Activated CD4-positive, alpha-beta T cell treated with anti-CD3 and anti-CD28 coated beads for 36 hours (primary cell): ENCODE measurements around the gene SPEG. TPM values are rescaled to one million over a fixed set of nuclear protein-coding genes. Genes with fewer than 3 reads are reported as not detected.

Source experiments
- ATAC-seq: fragments of 200-7000 bp; cut with Tn5 transposase; one replicate; pipeline ENCODE4 v1.10.0; 2021; ENCODE audit warnings: mild to moderate bottlenecking, moderate library complexity
- CTCF ChIA-PET: fragments of 350-600 bp; sonication (Branson Sonifier 250); formaldehyde crosslinking; loops from one replicate; lab custom pipeline; 2021; ENCODE audit warnings: antibody characterized with exemption; lab: Charles Lee
- POLR2A ChIA-PET: fragments of 350-600 bp; sonication (Branson Sonifier 250); formaldehyde crosslinking; loops from one replicate; lab custom pipeline; 2021; ENCODE audit warnings: antibody characterized with exemption, inconsistent platforms; lab: Charles Lee
- DNase-seq: peaks from one replicate; pipeline ENCODE4 v3.0.0-alpha.2; 2020
- H3K27ac Mint-ChIP-seq: one replicate; pipeline ENCODE4 v1.8.0; 2021; ENCODE audit warnings: mixed read lengths
- H3K27me3 Mint-ChIP-seq: one replicate; pipeline ENCODE4 v1.8.0; 2021; ENCODE audit warnings: mixed read lengths
- H3K36me3 Mint-ChIP-seq: one replicate; pipeline ENCODE4 v1.8.0; 2021; ENCODE audit warnings: low read depth, mixed read lengths
- H3K4me1 Mint-ChIP-seq: one replicate; pipeline ENCODE4 v1.8.0; 2021; ENCODE audit warnings: mixed read lengths
- H3K4me3 Mint-ChIP-seq: one replicate; pipeline ENCODE4 v1.8.0; 2021; ENCODE audit warnings: mild to moderate bottlenecking, moderate library complexity, mixed read lengths
- H3K9me3 Mint-ChIP-seq: one replicate; pipeline ENCODE4 v1.8.0; 2021; ENCODE audit warnings: low read depth, mixed read lengths
- intact Hi-C, 2 experiments: fragments of 100-400 bp; cut with DNase I in 1 of 2; cut with micrococcal nuclease in 1 of 2; formaldehyde crosslinking; loops; one replicate each; pipeline versions ENCODE4 v1.14.2 to v1.15.1; 2022 to 2024; cut with DNase I, micrococcal nuclease
- total RNA-seq, 2 experiments: library from RNA; stranded (reverse); gene quantifications; one replicate each; pipeline ENCODE4 v1.2.3, GENCODE V29; 2021

The SPEG gene
- total RNA-seq, 2 experiments from 2014 or later: 0.89 to 1.4 TPM

DNA sequence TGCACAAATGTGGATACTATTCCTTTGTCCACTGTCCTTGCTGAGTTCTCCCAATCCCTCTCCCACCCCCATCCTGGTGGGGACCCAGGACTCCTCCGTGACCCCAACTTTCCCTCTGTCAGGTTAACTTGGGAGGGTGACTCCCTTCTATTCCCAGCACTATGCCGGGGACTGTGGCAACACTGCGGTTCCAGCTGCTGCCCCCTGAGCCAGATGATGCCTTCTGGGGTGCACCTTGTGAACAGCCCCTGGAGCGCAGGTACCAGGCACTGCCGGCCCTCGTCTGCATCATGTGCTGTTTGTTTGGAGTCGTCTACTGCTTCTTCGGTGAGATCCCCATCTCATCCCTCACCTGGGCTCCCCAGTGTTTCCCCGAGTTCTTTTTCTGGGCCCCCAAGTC is 109.9 kb downstream of the SPEG start:
- Mint-ChIP-seq H3K27ac (no peak overlapping the region), H3K9me3 (no peaks in the 10 kb centered on the region), H3K36me3 (peaks cover 6% of the 10 kb centered on the region), H3K4me1 (peaks cover 22% of the 10 kb centered on the region), H3K4me3 (peak overlapping the region; percentile 87), H3K27me3 (no peaks in the 10 kb centered on the region)
- intact Hi-C loops: loop anchor here in 1 of 2 experiments (5.0 to 10.0 kb wide), 7 partner anchors 247 to 1140 kb away; partner anchors contain the start of genes CNOT9, NHEJ1, TUBA4A and TUBA4B
- DNase-seq (no peak), ATAC-seq (no peak)
- ChIA-PET POLR2A (no interaction called here), CTCF (interaction anchor here (0.6 to 6.9 kb wide), 9 partner anchors 15 to 144 kb away, joined by 3 to 55 read pairs (median 4); partner anchors contain the start of genes GMPPA and STK11IP)

DNA sequence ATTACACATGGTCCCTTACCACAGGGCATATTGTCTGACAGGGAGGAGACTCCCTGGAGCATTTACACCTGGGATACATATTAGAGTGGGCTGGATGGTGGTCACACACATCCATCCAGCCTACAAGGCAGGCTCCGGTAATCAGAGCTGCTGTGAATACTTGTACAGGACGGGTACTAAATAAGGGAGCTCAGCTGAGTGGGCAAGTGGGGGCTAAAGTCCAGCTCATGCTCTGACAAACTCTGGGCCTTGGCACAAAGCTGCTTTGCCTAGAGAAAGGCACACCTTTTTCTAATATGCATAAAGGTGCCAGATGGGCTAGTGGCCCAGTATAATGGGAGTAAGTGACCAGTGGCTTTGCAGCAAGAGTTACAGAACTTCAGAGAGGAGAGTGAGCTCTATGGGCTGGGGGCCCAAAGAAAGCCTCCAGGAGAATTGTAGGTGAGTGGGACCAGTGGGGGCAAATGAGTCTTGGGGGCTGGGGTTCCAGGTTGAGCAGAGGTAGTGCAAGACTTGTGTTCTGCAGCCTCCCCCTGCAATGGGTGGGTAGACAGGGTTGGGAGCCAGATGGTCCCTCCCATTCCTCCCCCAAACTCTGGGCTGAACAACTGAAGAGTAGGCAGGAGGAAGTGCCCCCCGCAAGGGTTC is 110.8 kb downstream of the SPEG start:
- CTCF ChIA-PET: interaction anchor here (0.8 to 6.9 kb wide), 5 partner anchors 16 to 101 kb away, joined by 3 to 55 read pairs (median 4); partner anchors contain the start of gene GMPPA
- H3K27ac Mint-ChIP-seq: no peak overlapping the region

DNA sequence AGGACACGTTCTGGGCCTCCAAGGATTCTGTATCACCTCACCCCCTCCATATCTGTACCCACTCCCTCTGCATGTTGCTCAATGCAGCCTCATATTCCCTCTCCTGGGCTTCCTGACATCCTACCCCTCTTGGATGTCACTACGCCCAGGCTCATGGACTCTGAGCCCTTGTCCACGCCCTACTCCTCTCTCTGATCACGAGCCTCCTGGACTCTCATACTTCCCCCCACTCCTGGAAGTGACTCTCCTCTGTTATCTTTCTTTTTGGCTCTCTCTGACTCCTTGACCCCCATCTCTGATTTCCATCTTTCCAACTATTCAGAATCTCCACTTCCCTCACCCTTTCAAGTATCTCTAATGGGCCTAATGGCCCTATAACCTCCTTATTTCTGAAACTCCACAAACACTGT is 111.3 kb downstream of the SPEG start:
- CTCF ChIA-PET: interaction anchor here (1.5 to 6.9 kb wide), 3 partner anchors 16 to 97 kb away, joined by 4 to 55 read pairs (median 15); partner anchors contain the start of gene GMPPA
- POLR2A ChIA-PET: no interaction called here
- Mint-ChIP-seq H3K36me3 (peaks cover 6% of the 10 kb centered on the region), H3K9me3 (no peaks in the 10 kb centered on the region), H3K27me3 (peaks cover 3% of the 10 kb centered on the region), H3K4me1 (peaks cover 22% of the 10 kb centered on the region), H3K27ac (no peak overlapping the region), H3K4me3 (no peak overlapping the region)
- ATAC-seq: no peak
- intact Hi-C loops: loop anchor here in 1 of 2 experiments (10.0 kb wide), 2 partner anchors 291 to 1141 kb away; partner anchors contain the start of genes TUBA4A and TUBA4B
- DNase-seq: no peak

More for the DNA sequence above, 110.8 kb downstream of the SPEG start:
- peaks cover 22% of the 10 kb centered on the region for H3K4me1 Mint-ChIP-seq
- H3K27me3 Mint-ChIP-seq: no peaks in the 10 kb centered on the region
- no peak for ATAC-seq
- no peaks in the 10 kb centered on the region for H3K9me3 Mint-ChIP-seq
- DNase-seq: no peak
- intact Hi-C loops: loop anchor here in 1 of 2 experiments (10.0 kb wide), 2 partner anchors 291 to 1141 kb away; partner anchors contain the start of genes TUBA4A and TUBA4B
- peaks cover 6% of the 10 kb centered on the region for H3K36me3 Mint-ChIP-seq
- POLR2A ChIA-PET: no interaction called here
- peak overlapping the region; percentile 87 for H3K4me3 Mint-ChIP-seq

DNA sequence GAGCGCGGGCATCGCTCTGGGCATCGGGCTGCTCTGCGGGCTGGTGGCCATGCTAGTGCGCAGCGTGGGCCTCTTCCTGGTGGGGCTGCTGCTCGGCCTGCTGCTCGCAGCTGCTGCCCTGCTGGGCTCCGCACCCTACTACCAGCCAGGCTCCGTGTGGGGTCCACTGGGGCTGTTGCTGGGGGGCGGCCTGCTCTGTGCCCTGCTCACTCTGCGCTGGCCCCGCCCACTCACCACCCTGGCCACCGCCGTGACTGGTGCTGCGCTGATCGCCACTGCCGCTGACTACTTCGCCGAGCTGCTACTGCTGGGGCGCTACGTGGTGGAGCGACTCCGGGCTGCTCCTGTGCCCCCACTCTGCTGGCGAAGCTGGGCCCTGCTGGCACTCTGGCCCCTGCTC is 113.0 kb downstream of the SPEG start:
- Mint-ChIP-seq H3K4me3 (no peak overlapping the region), H3K36me3 (no peaks in the 10 kb centered on the region), H3K4me1 (peaks cover 13% of the 10 kb centered on the region), H3K27ac (no peak overlapping the region), H3K27me3 (peaks cover 7% of the 10 kb centered on the region), H3K9me3 (no peaks in the 10 kb centered on the region)
- intact Hi-C loops: loop anchor here in 1 of 2 experiments (10.0 kb wide), 2 partner anchors 293 to 1143 kb away; partner anchors contain the start of genes TUBA4A and TUBA4B
- ATAC-seq (no peak), DNase-seq (no peak)
- POLR2A ChIA-PET: no interaction called here
- CTCF ChIA-PET: interaction anchor here (0.7 kb wide), 1 partner anchor 238 kb away, joined by 3 read pairs; no protein-coding TSS in a partner anchor

Other genes with a start within 250 kb of the SPEG start
- 10 to 100 TPM; 21.5 to 27.6 TPM for gene ZFAND2B, start 228.1 kb upstream of the SPEG start, total RNA-seq
- 10 to 100 TPM; 18.2 to 21.9 TPM for gene ABCB6, start 215.9 kb upstream of the SPEG start, total RNA-seq
- gene ATG9A, start 205.2 kb upstream of the SPEG start, total RNA-seq: 10 to 100 TPM; 43.5 to 45.6 TPM
- gene ANKZF1, start 205.0 kb upstream of the SPEG start, total RNA-seq: 100 to 1,000 TPM; 140 to 166 TPM
- 1 to 10 TPM; 2.7 to 4.2 TPM for gene GLB1L, start 189.4 kb upstream of the SPEG start, total RNA-seq
- 10 to 100 TPM; 34.3 to 35.4 TPM for gene STK16, start 189.4 kb upstream of the SPEG start, total RNA-seq
- not detected for gene TUBA4B, start 181.6 kb upstream of the SPEG start, total RNA-seq
- gene TUBA4A, start 180.9 kb upstream of the SPEG start, total RNA-seq: 100 to 1,000 TPM; 210 to 369 TPM
- gene DNAJB2, start 155.5 kb upstream of the SPEG start, total RNA-seq: 10 to 100 TPM; 51.8 to 62.8 TPM
- under 1 TPM; 0.30 to 0.43 TPM for gene PTPRN, start 125.4 kb upstream of the SPEG start, total RNA-seq
- gene RESP18, start 102.1 kb upstream of the SPEG start, total RNA-seq: not detected
- 10 to 100 TPM; 81.0 to 93.1 TPM for gene DNPEP, start 46.9 kb upstream of the SPEG start, total RNA-seq
- not detected for gene DES, start 16.5 kb upstream of the SPEG start, total RNA-seq
- 10 to 100 TPM; 35.2 to 35.5 TPM for gene GMPPA, start 64.0 kb downstream of the SPEG start, total RNA-seq
- gene ASIC4, start 79.6 kb downstream of the SPEG start, total RNA-seq: not detected
- 10 to 100 TPM; 14.1 to 17.1 TPM for gene CHPF, start 109.0 kb downstream of the SPEG start, total RNA-seq
- 1 to 10 TPM; 2.4 to 2.7 TPM for gene TMEM198, start 109.2 kb downstream of the SPEG start, total RNA-seq
- gene OBSL1, start 136.7 kb downstream of the SPEG start, total RNA-seq: 1 to 10 TPM; 1.0 to 1.9 TPM
- gene INHA, start 137.5 kb downstream of the SPEG start, total RNA-seq: not detected
- 10 to 100 TPM; 23.5 to 26.1 TPM for gene STK11IP, start 163.0 kb downstream of the SPEG start, total RNA-seq
- gene SLC4A3, start 192.8 kb downstream of the SPEG start, total RNA-seq: under 1 TPM; 0.05 to 0.16 TPM